Rectal smooth muscle tissue (tissue), 1 donor: Measurements from ENCODE around the gene JMJD4.

Source experiments
- H3K27ac ChIP-seq: one replicate; pipeline ENCODE4 v1.7.0; 2013; ENCODE audit warnings: low read depth, low read length, inconsistent platforms
- H3K27me3 ChIP-seq: one replicate; pipeline ENCODE4 v1.7.0; 2013; ENCODE audit warnings: low read length; ENCODE audit not compliant: control insufficient read depth, insufficient read depth
- H3K36me3 ChIP-seq: one replicate; pipeline ENCODE4 v1.7.0; 2013; ENCODE audit warnings: low read length; ENCODE audit not compliant: control insufficient read depth, insufficient read depth
- H3K4me1 ChIP-seq: one replicate; pipeline ENCODE4 v1.7.0; 2013; ENCODE audit warnings: low read length; ENCODE audit not compliant: control insufficient read depth, insufficient read depth
- H3K4me3 ChIP-seq: one replicate; pipeline ENCODE4 v1.7.0; 2013; ENCODE audit warnings: low read length
- H3K9ac ChIP-seq: one replicate; pipeline ENCODE4 v1.7.0; 2013; ENCODE audit warnings: low read length

Gene JMJD4

GRCh38 chr1:227734856-227735538 lies at the start of gene JMJD4, which contains the start of gene SNAP47:
JMJD4 (minus strand) TSS chr1:227735302; CDS start chr1:227735273, 29 bp downstream.
SNAP47 (plus strand) TSS chr1:227735435; CDS start chr1:227747737, 12,302 bp downstream.
- H3K4me1 ChIP-seq = peaks cover 12% of the 10 kb centered on the region
- no peaks in the 10 kb centered on the region for H3K27me3 ChIP-seq
- peak within 1 kb of the TSS; percentile 72 for H3K4me3 ChIP-seq
- H3K36me3 ChIP-seq = peaks cover 19% of the 10 kb centered on the region
- H3K27ac ChIP-seq = peak within 1 kb of the TSS; percentile 93
- peak within 1 kb of the TSS; percentile 54 for H3K9ac ChIP-seq

- Histone ChIP-seq H3K27me3 (no peaks in the 10 kb centered on the region), H3K9ac (no peak overlapping the region), H3K36me3 (peaks cover 5% of the 10 kb centered on the region)
Observed at GRCh38 chr1:227782226-227782625, 47.1 kb upstream of the JMJD4 start.

GRCh38 chr1:227781314-227781930 lies 46.3 kb upstream of the JMJD4 start:
- Histone ChIP-seq H3K36me3 (peaks cover 6% of the 10 kb centered on the region), H3K4me3 (no peak overlapping the region), H3K4me1 (peaks cover 6% of the 10 kb centered on the region), H3K27me3 (no peaks in the 10 kb centered on the region), H3K27ac (no peak overlapping the region), H3K9ac (no peak overlapping the region)

More at GRCh38 chr1:227782226-227782625, 47.1 kb upstream of the JMJD4 start:
- H3K27ac ChIP-seq = no peak overlapping the region
- H3K4me1 ChIP-seq = peaks cover 9% of the 10 kb centered on the region
- H3K4me3 ChIP-seq = no peak overlapping the region

- no peaks in the 10 kb centered on the region for H3K27me3 ChIP-seq
- H3K9ac ChIP-seq = no peak overlapping the region
- no peak overlapping the region for H3K27ac ChIP-seq
- no peak overlapping the region for H3K4me3 ChIP-seq
- peaks cover 7% of the 10 kb centered on the region for H3K36me3 ChIP-seq
- H3K4me1 ChIP-seq = peaks cover 10% of the 10 kb centered on the region
Observed at GRCh38 chr1:227780101-227781044, 45.3 kb upstream of the JMJD4 start.

- no peaks in the 10 kb centered on the region for H3K27me3 ChIP-seq
- peaks cover 15% of the 10 kb centered on the region for H3K4me1 ChIP-seq
- peaks cover 7% of the 10 kb centered on the region for H3K36me3 ChIP-seq
- H3K27ac ChIP-seq = no peak overlapping the region
- no peak overlapping the region for H3K9ac ChIP-seq
- H3K4me3 ChIP-seq = no peak overlapping the region
Observed at GRCh38 chr1:227779685-227780084, 44.6 kb upstream of the JMJD4 start.

- Histone ChIP-seq H3K27me3 (no peaks in the 10 kb centered on the region), H3K9ac (no peak overlapping the region), H3K4me1 (peaks cover 20% of the 10 kb centered on the region), H3K27ac (no peak overlapping the region), H3K36me3 (peaks cover 7% of the 10 kb centered on the region), H3K4me3 (no peak overlapping the region)
Observed at GRCh38 chr1:227779021-227779441, 43.9 kb upstream of the JMJD4 start.

- peaks cover 20% of the 10 kb centered on the region for H3K4me1 ChIP-seq
- no peak overlapping the region for H3K27ac ChIP-seq
- H3K9ac ChIP-seq = no peak overlapping the region
- no peaks in the 10 kb centered on the region for H3K27me3 ChIP-seq
- no peak overlapping the region for H3K4me3 ChIP-seq
- H3K36me3 ChIP-seq = peaks cover 7% of the 10 kb centered on the region
Observed at GRCh38 chr1:227778401-227778947, 43.4 kb upstream of the JMJD4 start.

- peaks cover 7% of the 10 kb centered on the region for H3K36me3 ChIP-seq
- H3K27me3 ChIP-seq = no peaks in the 10 kb centered on the region
- no peak overlapping the region for H3K27ac ChIP-seq
- H3K9ac ChIP-seq = no peak overlapping the region
- no peak overlapping the region for H3K4me3 ChIP-seq
- H3K4me1 ChIP-seq = peaks cover 20% of the 10 kb centered on the region
Observed at GRCh38 chr1:227777646-227778045, 42.5 kb upstream of the JMJD4 start.

- Histone ChIP-seq H3K4me1 (peaks cover 20% of the 10 kb centered on the region), H3K4me3 (no peak overlapping the region), H3K36me3 (peaks cover 7% of the 10 kb centered on the region), H3K27ac (no peak overlapping the region), H3K9ac (no peak overlapping the region), H3K27me3 (no peaks in the 10 kb centered on the region)
Observed at GRCh38 chr1:227777156-227777555, 42.1 kb upstream of the JMJD4 start.

- peaks cover 7% of the 10 kb centered on the region for H3K36me3 ChIP-seq
- no peak overlapping the region for H3K27ac ChIP-seq
- no peak overlapping the region for H3K9ac ChIP-seq
- no peak overlapping the region for H3K4me3 ChIP-seq
- peaks cover 20% of the 10 kb centered on the region for H3K4me1 ChIP-seq
- H3K27me3 ChIP-seq = no peaks in the 10 kb centered on the region
Observed at GRCh38 chr1:227776331-227776771, 41.2 kb upstream of the JMJD4 start.

GRCh38 chr1:227775841-227776240 lies 40.7 kb upstream of the JMJD4 start:
- H3K4me3 ChIP-seq = no peak overlapping the region
- peaks cover 6% of the 10 kb centered on the region for H3K36me3 ChIP-seq

More at GRCh38 chr1:227775841-227776240, 40.7 kb upstream of the JMJD4 start:
- Histone ChIP-seq H3K9ac (no peak overlapping the region), H3K27ac (peak overlapping the region; percentile 65), H3K27me3 (no peaks in the 10 kb centered on the region), H3K4me1 (peaks cover 20% of the 10 kb centered on the region)
